HG03521 (cell line): ENCODE results near the gene MTPN.

Experiments used
- ATAC-seq: cut with Tn5 transposase; IDR thresholded peaks from one replicate; pipeline ENCODE4 v1.9.1; 2021; ENCODE audit warnings: mild to moderate bottlenecking, moderate library complexity; ENCODE audit not compliant: unreplicated experiment

The MTPN gene

GRCh38 chr7:135899458-135900064, 77.6 kb downstream of the MTPN start:
- ATAC-seq = no peak

GRCh38 chr7:135898226-135898625, 78.9 kb downstream of the MTPN start:
- no peak for ATAC-seq

- ATAC-seq = no peak
These were observed 82.3 kb downstream of the MTPN start for GRCh38 chr7:135894816-135895215.

- ATAC-seq = no peak
These were observed 87.3 kb downstream of the MTPN start for GRCh38 chr7:135889823-135890222.

GRCh38 chr7:135888740-135889139, 88.4 kb downstream of the MTPN start:
- ATAC-seq = no peak

GRCh38 chr7:135886345-135887132, 90.6 kb downstream of the MTPN start:
- no peak for ATAC-seq

- ATAC-seq = no peak
These were observed 92.5 kb downstream of the MTPN start for GRCh38 chr7:135884495-135885232.

GRCh38 chr7:135879233-135879632, 97.9 kb downstream of the MTPN start:
- ATAC-seq = no peak

GRCh38 chr7:135878284-135878683, 98.9 kb downstream of the MTPN start:
- ATAC-seq = no peak

GRCh38 chr7:135877805-135878204, 99.4 kb downstream of the MTPN start:
- no peak for ATAC-seq
